ENCODE results near the gene UBA52. TPM values are rescaled to one million over a fixed set of nuclear protein-coding genes. Genes with fewer than 3 reads are reported as not detected.

The UBA52 gene
- total RNA-seq, 1 experiment from 2014 or later, result 1,265 TPM

- Histone ChIP-seq H3K9me3 (ENCODE audit: control insufficient read depth, low read depth, low read length) (no peaks in the 10 kb centered on the region), H2BK20ac (ENCODE audit: low read depth, low read length, poor library complexity, severe bottlenecking) (no peak overlapping the region), H4K8ac (replicated peaks; ENCODE audit: insufficient read length, low read depth, low read length) (no peak overlapping the region), H3K4me2 (ENCODE audit: insufficient read depth, insufficient read length, low read length) (peak overlapping the region; percentile 69), H3K27me3 (ENCODE audit: insufficient read depth, low read length) (no peaks in the 10 kb centered on the region), H4K5ac (ENCODE audit: insufficient read length, low read depth, low read length) (no peak overlapping the region), H3K56ac (ENCODE audit: insufficient read length, low read depth, low read length) (no peak overlapping the region), H2AFZ (ENCODE audit: low read length) (no peak overlapping the region), H3K9ac (ENCODE audit: extremely low read depth, insufficient read length, low read length) (peak overlapping the region; percentile 18), H4K20me1 (ENCODE audit: control insufficient read depth, insufficient read depth, insufficient read length) (no peaks in the 10 kb centered on the region), H3K27ac (ENCODE audit: insufficient read length, low read depth, low read length) (no peak overlapping the region), H2BK120ac (ENCODE audit: low read depth, low read length, poor library complexity, severe bottlenecking) (no peak overlapping the region), H2AK5ac (ENCODE audit: insufficient read length, low read length) (no peak overlapping the region), H4K91ac (ENCODE audit: insufficient read length, low read depth, low read length) (no peak overlapping the region), H3K79me2 (ENCODE audit: insufficient read depth, low read length) (no peaks in the 10 kb centered on the region), H2BK12ac (ENCODE audit: insufficient read length, low read depth, low read length) (no peak overlapping the region), H3T11ph (ENCODE audit: low read length) (no peak overlapping the region), H3K4me1 (ENCODE audit: insufficient read depth, low read length) (peaks cover 5% of the 10 kb centered on the region; the same call in 1 of the 2 replicates), H3K23ac (ENCODE audit: insufficient read length, low read depth, low read length) (no peak overlapping the region), H3K18ac (ENCODE audit: insufficient read length, low read depth, low read length) (peak overlapping the region; percentile 20), H3K4ac (ENCODE audit: low read depth, low read length) (no peak overlapping the region), H2BK5ac (ENCODE audit: insufficient read length, low read length) (no peak overlapping the region), H2BK15ac (ENCODE audit: low read depth, low read length) (no peak overlapping the region), H3K79me1 (ENCODE audit: insufficient read depth, low read depth, low read length, poor library complexity, severe bottlenecking) (no peaks in the 10 kb centered on the region), H3K14ac (ENCODE audit: insufficient read depth, low read length) (no peak overlapping the region), H3K23me2 (ENCODE audit: insufficient read length, low read depth, low read length, poor library complexity, severe bottlenecking) (peaks cover 15% of the 10 kb centered on the region)
- peaks cover 25% of the 10 kb centered on the region in 2 experiments for H3K4me1 Mint-ChIP-seq
- peak overlapping the region; percentile 74 to 87 (median 79); a peak in 6 of 7 replicates for H3K27ac Mint-ChIP-seq
- DNase-seq, result peak; percentile 42
- H3K9me3 Mint-ChIP-seq, result no peaks in the 10 kb centered on the region; a peak in 1 of 5 replicates
- peaks cover 3 to 16% (median 5%) of the 10 kb centered on the region in 3 experiments; a peak in 6 of 7 replicates for H3K36me3 Mint-ChIP-seq (ENCODE audit: insufficient read depth in 1 of 3, low read depth in 3 of 3)
- TF ChIP-seq CTCF (conservative IDR thresholded peaks at IDR 0.05), result no peak
- peaks cover 7% of the 10 kb centered on the region for H3K27me3 Mint-ChIP-seq (ENCODE audit: low read depth)
- peak overlapping the region; percentile 77 to 91 for H3K4me3 Mint-ChIP-seq
- WGBS (ENCODE audit: extremely low coverage, insufficient read length, low lambda C conversion rate), result no CpG with 5 or more reads among the region's 16 CpGs
Observed at GRCh38 chr19:18587962-18588610, 16.4 kb downstream of the UBA52 start.

All from H9 (cell line).